SU-DHL-6 (cell line): Measurements from ENCODE around the gene CT47A7.

Experiments used
- CTCF ChIP-seq: fragments of 200-600 bp; sonication (generic); IDR thresholded peaks from one replicate; pipeline ENCODE4 v1.5.1; 2017; ENCODE audit warnings: antibody characterized with exemption, mild to moderate bottlenecking, low read length, moderate library complexity; ENCODE audit not compliant: insufficient read depth, poor library complexity, severe bottlenecking
- EZH2phosphoT487 ChIP-seq: fragments of 200-600 bp; sonication (generic), shearing (Covaris generic); conservative IDR thresholded peaks from 2 replicates; pipeline ENCODE4 v1.6.1; 2018; ENCODE audit warnings: mild to moderate bottlenecking, antibody characterized with exemption, low read length, moderate library complexity, mixed read lengths

- no peak for TF ChIP-seq CTCF
- no peak for TF ChIP-seq EZH2phosphoT487
Observed at GRCh38 chrX:121000589-121000988, 44.2 kb upstream of the CT47A7 start.
